HEK293T (cell line): ENCODE data around the gene SZRD1.

Source experiments
- CTCF ChIA-PET: fragments of 350-600 bp; formaldehyde crosslinking; extraction: SDS; loops from one replicate; lab custom pipeline; 2021; ENCODE audit warnings: antibody characterized with exemption, inconsistent platforms; lab: Yijun Ruan, JAX
- POLR2A ChIA-PET: fragments of 350-600 bp; formaldehyde crosslinking; extraction: SDS; loops from one replicate; lab custom pipeline; 2020; ENCODE audit warnings: antibody characterized with exemption, inconsistent platforms; lab: Yijun Ruan, JAX
- DNase-seq: peaks from one replicate; pipeline ENCODE4 v3.0.0; 2012; ENCODE audit warnings: mixed read lengths; ENCODE audit errors: extremely low spot score
- ARNT ChIP-seq: fragments of 450-650 bp; IDR thresholded peaks from 2 replicates; pipeline ENCODE4 v1.6.1; 2017; ENCODE audit warnings: mild to moderate bottlenecking
- BHLHE40 ChIP-seq: fragments of 450-650 bp; IDR thresholded peaks from 2 replicates; pipeline ENCODE4 v1.6.1; 2016; ENCODE audit warnings: mild to moderate bottlenecking, moderate library complexity, borderline replicate concordance
- CTBP1 ChIP-seq: fragments of 450-650 bp; IDR thresholded peaks from 2 replicates; pipeline ENCODE4 v1.6.1; 2016; ENCODE audit warnings: borderline replicate concordance
- ELF4 ChIP-seq: fragments of 450-650 bp; IDR thresholded peaks from 2 replicates; pipeline ENCODE4 v1.6.1; 2017; ENCODE audit warnings: antibody characterized with exemption
- FOXA1 ChIP-seq: fragments of 450-650 bp; IDR thresholded peaks from 2 replicates; pipeline ENCODE4 v1.6.1; 2016; ENCODE audit warnings: mild to moderate bottlenecking
- FOXK2 ChIP-seq: fragments of 450-650 bp; IDR thresholded peaks from 2 replicates; pipeline ENCODE4 v1.6.1; 2016; ENCODE audit warnings: mild to moderate bottlenecking
- FOXM1 ChIP-seq: fragments of 450-650 bp; IDR thresholded peaks from 2 replicates; pipeline ENCODE4 v1.6.1; 2017; ENCODE audit warnings: mild to moderate bottlenecking, borderline replicate concordance
- HDGF ChIP-seq: fragments of 450-650 bp; IDR thresholded peaks from 2 replicates; pipeline ENCODE4 v1.6.1; 2017; ENCODE audit warnings: antibody characterized with exemption, borderline replicate concordance
- L3MBTL2 ChIP-seq: fragments of 450-650 bp; conservative IDR thresholded peaks from 2 replicates; pipeline ENCODE4 v1.6.1; 2016; ENCODE audit warnings: mild to moderate bottlenecking
- LEF1 ChIP-seq: fragments of 450-650 bp; IDR thresholded peaks from 2 replicates; pipeline ENCODE4 v1.6.1; 2017; ENCODE audit warnings: mild to moderate bottlenecking, borderline replicate concordance
- NFRKB ChIP-seq: fragments of 450-650 bp; IDR thresholded peaks from 2 replicates; pipeline ENCODE4 v1.6.1; 2016; ENCODE audit warnings: mild to moderate bottlenecking, moderate library complexity
- PKNOX1 ChIP-seq: fragments of 450-650 bp; IDR thresholded peaks from 2 replicates; pipeline ENCODE4 v1.6.1; 2016
- SP1 ChIP-seq: fragments of 450-650 bp; IDR thresholded peaks from 2 replicates; pipeline ENCODE4 v1.6.1; 2017
- SUZ12 ChIP-seq: fragments of 450-650 bp; IDR thresholded peaks from 2 replicates; pipeline ENCODE4 v1.6.1; 2016; ENCODE audit warnings: mild to moderate bottlenecking
- TARDBP ChIP-seq: fragments of 450-650 bp; IDR thresholded peaks from 2 replicates; pipeline ENCODE4 v1.6.1; 2016
- ZNF384 ChIP-seq: fragments of 450-650 bp; IDR thresholded peaks from 2 replicates; pipeline ENCODE4 v1.6.1; 2016

SZRD1 gene

GRCh38 chr1:16367258-16367967, 371 bp downstream of the SZRD1 start:
- ChIA-PET CTCF (no interaction called here), POLR2A (interaction anchor here (0.8 to 2.9 kb wide), 3 partner anchors 9 to 78 kb away, joined by 3 to 16 read pairs (median 11); partner anchors contain the start of gene FBXO42)
- peak; percentile 61 for DNase-seq
- TF ChIP-seq L3MBTL2 = peak; percentile 81
- TF ChIP-seq CTBP1 = no peak
- no peak for TF ChIP-seq FOXK2
- TF ChIP-seq SP1 = no peak
- TF ChIP-seq FOXA1 = no peak
- TF ChIP-seq FOXM1 = no peak; the same call in 1 of the 2 replicates
- TF ChIP-seq HDGF = peak; percentile 89; the same call in 1 of the 2 replicates
- no peak for TF ChIP-seq BHLHE40
- TF ChIP-seq PKNOX1 = no peak
- TF ChIP-seq ZNF384 = no peak
- peak; percentile 81 for TF ChIP-seq TARDBP
- no peak for TF ChIP-seq ARNT
- TF ChIP-seq SUZ12 = no peak
- TF ChIP-seq ELF4 = 0 out of 2 replicates have a peak, but pooled peaks have one; percentile 2

GRCh38 chr1:16367968-16368890, 1.2 kb downstream of the SZRD1 start:
- no peak for DNase-seq
- TF ChIP-seq L3MBTL2 (no peak), BHLHE40 (no peak), PKNOX1 (no peak), TARDBP (no peak), LEF1 (no peak), SP1 (no peak), ELF4 (no peak), ARNT (no peak), FOXM1 (no peak), ZNF384 (no peak)
- ChIA-PET POLR2A (interaction anchor here (0.8 to 2.9 kb wide), 3 partner anchors 8 to 72 kb away, joined by 3 to 16 read pairs (median 11); partner anchors contain the start of genes FBXO42 and NECAP2), CTCF (no interaction called here)

- ChIA-PET POLR2A (no interaction called here), CTCF (interaction anchor here (0.6 kb wide), 1 partner anchor 12 kb away, joined by 3 read pairs; no protein-coding TSS in a partner anchor)
- TF ChIP-seq FOXK2 (no peak), LEF1 (no peak), NFRKB (no peak), SP1 (no peak), ARNT (no peak), FOXA1 (no peak), TARDBP (no peak), ZNF384 (no peak), PKNOX1 (no peak), ELF4 (no peak), CTBP1 (no peak), L3MBTL2 (no peak), BHLHE40 (no peak)
- no peak for DNase-seq
Measured at GRCh38 chr1:16369821-16370220, 2.8 kb downstream of the SZRD1 start.

GRCh38 chr1:16371725-16372124, 4.7 kb downstream of the SZRD1 start:
- TF ChIP-seq FOXK2 (no peak), TARDBP (no peak)
- DNase-seq = no peak
- ChIA-PET CTCF (no interaction called here), POLR2A (no interaction called here)

GRCh38 chr1:16372535-16373285, 5.7 kb downstream of the SZRD1 start:
- CTCF ChIA-PET = interaction anchor here (0.6 kb wide), 1 partner anchor 832 kb away, joined by 3 read pairs; the partner anchor contains the start of gene PADI1
- no peak for TF ChIP-seq FOXK2
- no peak for TF ChIP-seq HDGF
- TF ChIP-seq ZNF384 = no peak
- no peak for TF ChIP-seq BHLHE40
- no peak for TF ChIP-seq ELF4
- no peak for TF ChIP-seq SP1
- no peak for TF ChIP-seq CTBP1
- no peak for TF ChIP-seq FOXA1
- TF ChIP-seq SUZ12 = no peak
- TF ChIP-seq L3MBTL2 = no peak
- TF ChIP-seq LEF1 = no peak
- no peak for TF ChIP-seq ARNT
- no peak for DNase-seq
- POLR2A ChIA-PET = no interaction called here
